ENCODE measurements around the gene ZNF273.
"Not testable (repeated sequence)": the region's sequence is repeated elsewhere in the genome, so short reads cannot be mapped to it uniquely, and the experiment has no call there.

The ZNF273 gene

GRCh38 chr7:64947252-64948000 is 44.4 kb downstream of the ZNF273 start:
- DNase-seq = no peak

DNA sequence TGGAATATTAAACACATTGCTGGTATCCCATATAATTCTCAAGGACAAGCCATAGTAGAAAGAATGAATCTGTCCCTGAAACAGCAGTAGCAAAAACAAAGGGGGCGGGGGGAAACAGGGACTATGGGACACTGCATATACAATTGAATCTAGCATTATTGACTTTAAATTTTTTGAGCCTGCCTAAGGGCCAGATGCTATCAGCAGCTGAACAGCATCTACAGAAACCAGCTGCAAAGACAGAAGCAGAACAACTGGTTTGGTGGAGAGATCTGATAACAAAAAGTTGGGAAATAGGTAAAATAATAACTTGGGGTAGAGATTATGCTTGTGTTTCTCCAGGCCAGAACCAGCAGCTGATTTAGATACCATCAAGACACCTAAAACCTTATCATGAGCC is 45.7 kb downstream of the ZNF273 start:
- DNase-seq = not testable (repeated sequence)

DNA sequence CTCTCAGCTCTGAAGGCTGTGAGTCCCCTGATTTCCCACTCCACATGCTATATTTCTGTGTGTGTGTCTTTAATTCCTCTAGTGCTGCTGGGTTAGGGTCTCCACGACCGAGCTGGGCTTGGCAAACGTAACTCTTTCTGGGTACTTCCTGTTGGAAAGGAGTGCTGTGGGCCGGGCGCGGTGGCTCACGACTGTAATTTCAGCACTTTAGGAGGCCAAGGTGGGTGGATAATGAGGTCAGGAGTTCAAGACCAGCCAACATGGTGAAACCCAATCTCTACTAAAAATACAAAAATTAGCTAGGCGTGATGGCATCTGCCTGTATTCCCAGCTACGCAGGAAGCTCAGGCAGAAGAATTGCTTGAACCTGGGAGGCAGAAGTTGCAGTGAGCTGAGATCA is 47.6 kb downstream of the ZNF273 start:
- not testable (repeated sequence) for DNase-seq

DNA sequence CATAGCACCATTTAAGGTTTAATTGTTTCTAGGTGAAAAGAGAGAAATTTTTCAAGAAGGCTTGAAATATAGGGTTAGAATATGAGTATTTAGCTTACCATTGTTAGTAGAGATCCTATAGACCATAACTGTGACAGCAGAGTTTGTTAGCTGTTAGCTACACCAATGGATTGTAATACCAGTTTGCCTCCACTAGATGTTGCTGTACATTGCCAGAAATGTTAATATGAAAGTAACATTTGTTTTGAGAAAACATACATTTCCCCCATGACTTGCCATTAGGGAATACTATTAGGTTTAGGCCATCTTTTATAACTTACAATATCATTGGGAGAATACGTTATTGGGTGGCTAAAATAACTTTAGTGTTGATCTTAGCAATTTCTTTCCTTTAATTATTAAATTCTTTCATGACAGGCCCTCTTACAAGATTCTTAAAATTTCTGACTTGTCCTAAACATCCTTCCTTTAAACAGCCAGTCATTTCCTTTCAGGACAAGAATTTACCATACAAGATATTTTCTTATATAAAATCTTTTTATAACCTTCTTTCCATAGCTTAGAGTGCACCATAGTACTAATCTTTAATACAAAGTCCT is 48.3 kb downstream of the ZNF273 start:
- no peak for DNase-seq

DNA sequence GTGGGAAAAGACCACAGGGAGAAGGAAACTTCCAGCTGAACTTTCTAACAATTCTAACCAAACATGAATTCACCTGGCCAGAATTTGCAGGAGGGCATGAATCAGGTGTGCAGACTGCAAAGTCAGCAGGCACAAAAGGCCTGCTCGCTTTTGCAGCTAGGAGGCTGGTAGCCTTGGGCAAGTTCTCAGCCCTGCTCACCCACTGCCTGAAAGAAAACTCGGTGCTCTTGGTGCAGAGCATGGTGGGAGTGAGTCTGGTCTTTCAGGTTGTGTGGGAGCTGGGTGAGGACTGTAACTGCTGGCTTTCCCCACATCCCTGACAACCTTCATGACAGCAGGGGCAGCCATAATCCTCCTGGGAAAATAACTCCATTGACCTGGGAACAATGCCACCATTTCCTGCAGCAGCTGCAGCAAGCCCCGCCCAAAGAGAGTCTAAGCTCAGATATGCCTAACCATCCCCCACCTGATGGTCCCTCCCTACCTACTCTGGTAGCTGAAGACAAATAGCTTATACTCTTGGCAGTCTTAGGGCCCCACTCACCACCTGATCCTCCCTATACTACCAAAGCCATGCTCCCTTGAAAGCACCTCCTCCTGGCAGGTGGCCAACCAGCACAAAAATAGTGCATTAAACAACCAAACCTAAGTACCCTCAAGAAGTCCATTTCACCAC is 56.1 kb downstream of the ZNF273 start:
- no peak for DNase-seq

- no peak for DNase-seq
Observed at GRCh38 chr7:64965594-64965993, 62.5 kb downstream of the ZNF273 start.

- no peak for DNase-seq
Observed at GRCh38 chr7:64978497-64979203, 75.6 kb downstream of the ZNF273 start.
